ENCODE data around the gene ARAP1. TPM values are rescaled to one million over a fixed set of nuclear protein-coding genes. Genes with fewer than 3 reads are reported as not detected.

Gene ARAP1
- total and polyA plus RNA-seq, 2 of the 8 experiments (the other 6 are each of a cell fraction or from before 2014, with no cell fraction given), result 25.7 to 61.6 TPM

GRCh38 chr11:72637198-72637597, 115.0 kb downstream of the ARAP1 start (continued):
- TF ChIP-seq SRF (IDR thresholded peaks at IDR 0.05; ENCODE audit: low read depth, low read length) (no peak), JUN (IDR thresholded peaks at IDR 0.05; ENCODE audit: low read depth, low read length) (no peak)

Measured in H1 (cell line).